Stimulated activated CD8-positive, alpha-beta memory T cell treated with anti-CD3 and anti-CD28 coated beads, Interleukin-7, amount 100 ng/mL, for 24 hours (primary cell): ENCODE results near the gene ETV3.
"Not testable (repeated sequence)": the region's sequence is repeated elsewhere in the genome, so short reads cannot be mapped to it uniquely, and the experiment has no call there.

Experiments
- DNase-seq: peaks from one replicate; pipeline ENCODE4 v3.0.0-alpha.2; 2020; ENCODE audit warnings: low read depth

The ETV3 gene

DNA sequence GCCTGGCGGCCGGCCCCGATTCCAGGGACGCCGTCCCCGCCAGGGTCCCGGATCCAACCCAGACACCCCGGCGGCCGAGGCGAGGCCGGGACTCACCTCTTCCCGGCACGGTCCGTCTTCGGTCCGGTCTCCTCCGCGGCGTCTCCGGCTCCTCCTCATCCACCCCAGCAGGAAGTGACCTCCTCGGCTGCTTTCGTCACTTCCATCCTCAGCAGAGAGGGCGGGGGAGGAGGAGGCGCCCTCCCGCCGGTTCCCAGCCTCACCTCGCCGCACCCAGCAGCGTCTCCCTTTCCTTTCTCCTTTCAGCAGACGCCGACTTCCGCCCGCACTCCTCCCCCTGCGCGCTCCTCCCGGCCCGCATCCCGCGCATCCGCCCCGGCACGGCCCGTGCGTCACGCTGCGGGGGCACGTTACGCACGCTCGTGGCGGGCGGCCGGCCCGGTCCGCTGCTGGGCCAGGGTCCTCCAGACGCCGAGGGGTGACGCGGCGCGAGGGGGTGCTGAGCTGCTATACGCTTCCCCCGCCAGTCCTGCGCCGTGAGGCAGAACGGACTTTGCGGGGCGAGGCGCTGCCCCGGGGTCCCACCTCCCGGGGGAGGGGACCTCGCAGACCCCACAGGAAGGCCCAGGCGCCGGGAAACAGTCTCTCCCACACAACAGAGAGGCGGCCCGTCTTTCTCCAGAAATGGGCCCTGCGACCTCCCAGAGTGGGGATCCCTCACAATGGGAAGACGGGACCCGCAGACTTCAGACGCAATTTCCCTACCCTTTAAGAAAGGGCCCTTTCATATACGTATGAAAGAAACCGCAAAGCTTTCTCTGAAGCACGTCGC, at the start of gene ETV3:
Gene ETV3, minus strand, starts transcription at position 176 of the 832 bp plus-strand sequence. CDS start 2,043 bp downstream, outside the sequence.
- DNase-seq, result peak; percentile 60

DNA sequence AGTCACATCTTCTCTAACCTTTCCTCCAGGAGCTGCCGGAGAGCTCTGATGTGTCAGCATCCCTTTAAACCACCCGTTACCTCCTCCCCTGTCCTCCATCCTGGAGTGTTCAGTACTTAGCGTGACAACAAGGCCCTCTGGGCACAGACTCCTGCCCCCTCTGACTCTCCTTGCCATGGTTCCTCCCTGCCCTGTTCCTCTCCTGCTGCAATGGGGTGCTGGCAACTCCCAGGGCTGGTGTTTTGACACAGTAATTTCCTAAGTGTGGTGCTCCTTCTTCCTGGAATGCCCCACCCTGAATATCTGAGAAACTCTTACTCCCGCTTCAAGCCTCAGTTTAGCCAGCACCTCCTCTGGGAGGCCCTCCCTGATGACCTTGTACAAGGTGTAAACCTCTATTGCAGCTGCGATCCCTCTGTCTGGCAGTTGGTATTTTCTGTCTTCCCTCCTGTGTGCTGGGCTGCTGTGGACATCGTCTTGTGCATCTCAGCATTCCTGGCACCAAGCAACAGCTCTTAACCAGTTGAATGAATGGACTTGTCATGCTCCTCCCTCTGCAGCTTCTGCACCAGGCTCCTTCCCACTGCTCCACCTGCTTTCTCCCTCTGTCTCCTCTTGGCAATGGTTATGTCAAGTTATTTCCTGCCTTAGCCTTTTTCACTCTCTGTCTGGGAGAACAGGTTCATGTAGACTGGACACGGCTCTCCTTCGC, 48.2 kb upstream of the ETV3 start:
- DNase-seq, result no peak

DNA sequence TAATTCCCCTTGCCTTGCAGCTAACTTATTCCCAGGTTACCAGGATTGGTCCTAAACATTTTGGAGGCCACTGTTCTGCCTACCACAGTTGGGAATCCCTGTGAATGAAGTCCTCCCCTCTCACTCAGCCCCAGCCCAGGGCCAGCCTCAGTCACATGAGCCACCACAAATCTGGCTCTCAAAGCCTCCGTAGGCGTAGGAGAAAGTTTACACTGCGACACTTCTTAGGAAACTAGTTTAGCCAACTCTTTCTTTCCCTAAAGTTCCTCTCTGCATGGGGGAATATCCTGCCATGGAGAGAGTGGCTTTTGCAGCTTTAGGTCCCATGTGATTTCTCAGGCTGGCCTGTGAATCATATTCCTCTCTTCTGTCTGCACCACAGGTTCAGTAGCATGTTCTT, 45.7 kb upstream of the ETV3 start:
- DNase-seq, result no peak

DNA sequence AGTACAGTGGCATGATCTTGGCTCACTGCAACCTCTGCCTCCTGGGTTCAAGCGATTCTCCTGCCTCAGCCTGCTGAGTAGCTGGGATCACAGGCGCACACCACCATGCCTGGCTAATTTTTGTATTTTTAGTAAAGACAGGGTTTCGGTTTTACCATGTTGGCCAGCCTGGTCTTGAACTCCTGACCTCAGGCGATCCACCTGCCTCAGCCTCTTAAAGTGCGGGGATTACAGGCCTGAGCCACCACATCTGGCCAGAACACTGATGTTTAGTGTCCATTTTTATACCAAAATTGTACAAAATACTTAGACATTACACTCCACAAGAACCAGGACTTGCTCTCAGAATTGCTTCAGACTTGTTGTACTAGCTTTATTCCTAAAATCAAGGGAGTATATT, 44.2 kb upstream of the ETV3 start:
- DNase-seq, result not testable (repeated sequence)

DNA sequence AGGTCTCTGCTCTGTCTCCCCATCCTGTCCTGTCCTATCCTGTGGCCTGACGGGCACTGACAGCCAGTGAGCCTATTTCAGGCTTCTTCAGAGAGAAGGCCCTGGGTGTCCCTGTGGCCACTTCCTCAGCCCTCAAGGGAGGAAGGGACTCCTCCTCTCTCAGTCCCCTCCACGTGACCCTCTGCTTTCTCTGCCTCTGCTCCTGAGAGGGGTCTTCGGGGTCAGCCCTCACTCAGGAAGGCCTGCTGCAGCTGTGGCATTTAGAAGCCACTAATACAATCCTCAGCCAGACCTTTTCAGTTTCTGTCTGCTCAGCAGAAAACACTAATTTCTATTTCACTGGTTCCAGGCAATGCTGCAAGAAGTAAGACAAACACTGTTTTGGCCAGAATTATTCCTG, 43.6 kb upstream of the ETV3 start:
- DNase-seq, result no peak

DNA sequence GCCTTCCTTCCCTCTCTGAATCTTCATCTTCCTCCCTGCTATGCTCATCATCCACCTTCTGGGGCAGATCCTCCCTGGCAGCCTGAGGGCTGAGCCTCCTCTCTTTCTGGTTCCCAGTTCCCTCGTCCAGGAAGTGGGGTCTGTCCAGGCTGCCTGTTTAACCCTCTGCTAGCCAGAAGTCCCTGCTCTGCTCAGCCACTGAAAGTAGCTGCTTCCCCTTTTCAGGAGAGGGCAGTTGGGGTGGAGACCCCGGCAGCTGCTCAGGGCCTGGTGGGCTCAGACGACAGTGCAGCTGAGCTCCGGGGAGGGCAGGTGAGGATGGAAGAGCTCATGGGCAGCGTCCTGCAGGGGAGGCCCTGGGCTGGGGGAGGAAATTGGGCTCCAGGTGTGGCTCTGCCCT, 43.1 kb upstream of the ETV3 start:
- DNase-seq, result no peak

DNA sequence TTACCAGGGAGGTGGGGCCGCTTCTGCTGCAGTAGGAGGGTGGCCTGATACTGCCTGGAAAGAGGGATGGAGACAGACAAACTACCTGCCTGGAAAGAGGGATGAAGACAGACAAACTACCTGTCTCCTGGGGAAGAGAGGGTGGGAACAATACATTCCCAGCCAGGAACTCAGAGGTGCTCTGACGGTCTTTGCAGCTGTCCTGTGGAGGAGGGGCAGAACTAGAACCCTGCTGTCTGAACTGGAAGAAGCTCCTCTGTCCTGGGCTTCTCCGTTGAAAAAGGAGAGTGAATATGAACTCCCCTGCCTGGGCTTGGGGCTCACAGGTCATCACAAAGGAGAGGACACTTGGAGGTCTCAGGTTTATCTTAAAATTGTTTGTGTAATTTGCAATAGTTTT, 40.3 kb upstream of the ETV3 start:
- no peak for DNase-seq

DNA sequence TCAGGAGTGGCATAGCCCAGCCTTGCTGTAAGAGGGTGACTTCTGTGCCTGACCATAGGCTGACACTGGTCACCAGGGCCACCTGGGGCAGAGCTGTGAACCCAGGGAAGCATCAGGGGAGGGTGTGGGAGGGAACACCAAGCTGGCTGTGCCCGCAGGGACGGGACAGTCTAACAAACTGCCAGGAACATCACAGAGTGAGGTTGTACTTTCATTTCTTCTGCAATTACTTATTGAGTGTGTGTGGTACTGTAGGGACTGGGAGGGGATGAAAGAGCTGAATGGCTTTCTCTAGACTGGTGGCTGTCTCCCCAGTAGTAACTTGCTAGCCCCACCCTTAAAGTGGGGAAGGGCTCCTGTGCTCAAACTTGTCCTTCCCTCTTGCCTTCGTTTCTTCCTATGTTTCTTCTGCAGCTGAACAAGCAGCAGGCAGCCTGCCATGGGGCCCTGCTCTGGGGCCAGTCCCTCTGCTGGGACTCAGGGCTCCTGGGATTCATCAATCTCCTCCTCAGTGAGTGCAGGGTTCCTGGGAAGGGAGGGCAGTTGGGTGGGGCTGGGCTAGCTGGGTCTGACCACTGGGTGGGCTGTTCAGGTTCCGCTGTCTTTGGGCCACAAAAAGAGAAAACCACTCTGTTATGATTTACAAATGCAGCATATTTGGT, 39.7 kb upstream of the ETV3 start:
- no peak for DNase-seq

DNA sequence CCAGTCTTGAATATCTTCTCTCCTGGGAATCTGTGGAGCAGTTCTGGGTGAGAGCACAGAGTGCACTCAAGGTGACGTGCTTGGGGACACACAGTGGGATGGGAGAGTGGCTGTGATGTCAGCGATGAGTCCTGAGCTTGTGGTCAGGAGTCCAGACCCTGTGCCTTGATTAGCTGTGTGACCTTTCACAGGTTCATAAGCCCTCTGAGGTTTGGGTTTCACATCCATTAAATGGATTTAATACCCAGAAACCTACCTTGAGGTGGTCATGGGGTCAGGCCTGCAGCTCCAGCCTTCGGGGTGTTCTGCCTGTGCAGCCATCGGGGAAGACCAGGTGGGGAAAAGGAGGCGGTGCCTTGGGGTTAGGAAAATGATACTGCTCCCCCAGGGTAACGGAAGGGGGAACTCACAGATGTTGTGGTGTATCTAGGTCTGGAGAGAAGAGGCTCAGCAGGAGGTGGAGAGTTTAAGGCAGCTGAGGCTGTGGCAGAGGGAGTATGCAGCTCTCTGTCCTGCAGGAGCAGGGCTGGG, 38.5 kb upstream of the ETV3 start:
- DNase-seq, result no peak

DNA sequence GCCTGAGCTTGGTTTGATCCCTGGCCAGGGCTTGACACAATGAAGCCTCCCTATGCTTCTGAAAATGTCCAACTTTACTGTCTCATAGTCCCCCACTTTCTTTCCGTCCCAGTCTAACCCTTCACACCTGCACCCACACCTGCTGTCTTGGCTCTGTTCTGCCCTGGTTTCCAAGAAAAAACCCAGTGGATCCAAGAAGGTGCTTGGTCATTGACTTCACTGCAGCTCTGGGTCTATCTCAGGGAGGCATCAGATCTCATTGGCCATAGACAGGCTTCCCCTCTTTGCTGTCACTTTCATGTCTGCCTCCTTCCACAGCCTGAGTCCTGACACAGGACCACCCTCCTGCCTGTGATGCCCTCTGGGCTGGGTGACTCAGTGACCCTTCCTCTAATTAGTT, 37.8 kb upstream of the ETV3 start:
- DNase-seq, result no peak

DNA sequence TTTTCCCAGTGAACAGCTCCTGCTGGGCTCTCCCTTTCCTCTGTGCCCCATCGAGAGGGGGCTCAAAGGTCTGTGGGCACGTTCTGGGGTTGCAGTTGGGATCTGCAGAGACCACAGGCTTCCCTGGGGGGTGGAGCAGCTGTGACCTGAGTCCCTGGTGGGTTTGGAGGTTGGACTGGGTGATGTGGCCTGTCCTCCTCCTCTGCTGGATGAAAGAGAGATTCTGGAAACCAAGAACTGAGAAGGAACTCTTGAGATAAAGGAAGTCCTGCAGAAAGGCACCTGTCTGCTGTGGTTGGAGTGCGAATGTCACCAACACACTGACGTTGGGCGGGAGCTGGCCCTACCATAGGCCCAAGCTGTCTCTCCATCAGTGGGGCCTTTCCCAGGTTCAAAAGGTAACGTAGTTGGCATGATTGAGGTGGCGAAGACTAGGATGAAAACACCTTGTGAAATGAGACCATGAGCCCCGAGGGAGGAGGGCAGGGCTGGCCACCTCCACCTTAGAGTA, 35.8 kb upstream of the ETV3 start:
- no peak for DNase-seq

DNA sequence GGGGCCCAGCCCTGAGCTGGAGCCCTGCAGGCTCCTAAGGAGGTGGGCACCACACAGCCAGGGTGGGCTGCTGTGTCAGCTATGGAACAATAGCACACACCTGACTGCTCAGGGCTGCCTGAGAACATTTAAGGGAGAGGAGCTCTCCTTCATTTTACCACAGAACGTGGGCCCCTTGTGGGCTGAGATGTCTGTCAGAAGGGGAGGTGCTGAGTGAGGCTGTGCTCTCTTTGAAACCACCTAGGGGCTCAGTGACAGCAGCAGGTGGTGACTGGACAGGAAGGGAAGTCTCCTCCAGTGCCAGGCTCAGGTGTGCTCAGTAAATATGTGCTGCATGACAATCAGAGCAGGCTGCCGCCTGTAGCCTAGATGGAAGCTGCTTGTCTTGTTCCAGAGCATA, 35.0 kb upstream of the ETV3 start:
- not testable (repeated sequence) for DNase-seq

DNA sequence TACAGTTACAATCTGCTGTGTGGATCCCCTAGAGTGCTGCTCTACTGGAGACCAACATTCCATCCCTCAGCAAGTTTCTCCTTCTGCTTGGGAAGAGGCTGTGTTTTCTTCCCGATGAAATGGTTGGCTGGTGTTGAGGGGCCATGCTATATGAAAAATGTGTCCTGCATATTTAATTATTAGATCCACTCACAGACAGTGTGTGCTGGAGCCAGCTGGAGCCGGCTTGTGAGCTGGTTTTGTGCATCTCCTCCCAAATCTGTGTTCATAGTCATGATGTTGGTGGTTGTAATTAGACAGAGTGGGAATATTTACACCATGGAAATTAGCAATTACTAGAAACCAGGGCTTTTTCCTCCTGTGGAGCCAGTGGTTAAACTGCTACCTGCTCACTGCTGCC, 34.4 kb upstream of the ETV3 start:
- not testable (repeated sequence) for DNase-seq

DNA sequence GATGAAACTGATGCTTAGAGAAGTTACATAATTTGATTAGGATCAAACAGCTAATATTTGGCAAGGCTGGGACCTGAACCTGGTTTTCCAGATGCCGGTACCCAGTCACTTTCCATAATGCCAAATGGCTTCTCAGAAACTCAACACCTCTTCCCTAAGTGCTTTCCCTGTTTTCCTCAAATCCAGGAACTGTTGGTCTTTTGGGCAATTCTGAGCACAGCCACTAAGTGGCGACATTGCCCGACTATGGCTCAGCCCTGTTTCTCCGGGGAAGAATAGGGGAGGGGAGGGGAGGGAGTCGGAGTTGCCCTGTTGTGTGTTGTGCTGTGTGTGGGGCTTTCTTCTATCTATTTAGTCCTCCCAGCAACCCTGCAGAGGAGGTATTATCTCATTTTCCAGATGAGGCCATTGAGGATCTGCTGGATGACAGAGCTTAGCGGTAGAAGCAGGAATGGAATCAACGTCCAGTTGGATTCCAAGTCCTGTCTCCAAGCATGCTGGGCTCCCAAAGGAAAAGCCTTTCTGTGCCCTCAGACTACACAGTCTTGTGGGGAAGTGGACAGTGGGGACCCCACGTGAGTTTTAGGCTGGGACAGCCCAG, 33.8 kb upstream of the ETV3 start:
- DNase-seq, result not testable (repeated sequence)

DNA sequence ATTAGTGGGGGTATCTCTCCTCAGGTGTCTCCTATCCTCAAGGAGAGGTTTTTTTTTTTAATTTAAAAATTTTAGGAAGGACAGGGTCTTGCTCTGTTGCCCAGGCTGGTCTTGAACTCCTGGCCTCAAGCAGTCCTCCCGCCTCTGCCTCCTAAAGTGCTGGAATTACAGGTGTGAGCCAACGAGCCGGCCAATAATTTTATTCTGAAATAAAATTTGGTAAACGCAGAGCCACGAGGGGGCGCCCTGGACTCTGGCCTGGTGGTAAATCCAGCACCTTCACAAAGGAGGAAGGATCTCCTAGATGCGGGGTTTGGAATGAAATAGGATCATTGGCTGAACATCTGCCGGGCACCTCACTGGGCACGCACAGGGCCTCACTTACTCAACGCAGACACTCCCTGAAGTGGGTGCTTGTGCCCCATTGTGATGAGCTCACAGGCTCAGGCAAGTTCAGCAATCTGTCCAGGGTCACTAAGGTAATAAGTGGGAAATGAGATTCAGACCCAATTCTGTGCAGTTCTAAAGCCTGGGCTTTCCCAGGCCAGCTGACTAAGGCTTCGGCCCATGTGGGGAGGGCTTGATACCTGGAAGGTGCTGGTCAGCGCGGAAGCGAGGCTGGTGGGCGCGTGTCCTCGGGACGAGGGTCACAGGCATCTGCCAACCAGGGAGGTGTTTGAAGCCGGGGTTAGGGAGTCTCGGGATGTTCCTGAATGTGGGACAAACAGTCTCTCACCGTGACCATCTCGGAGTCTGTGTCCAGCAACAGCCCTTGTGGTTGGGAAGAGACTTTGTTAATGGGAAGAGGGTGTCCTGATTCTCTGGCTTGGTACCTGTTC, 32.7 kb upstream of the ETV3 start:
- DNase-seq, result peak; percentile 16

DNA sequence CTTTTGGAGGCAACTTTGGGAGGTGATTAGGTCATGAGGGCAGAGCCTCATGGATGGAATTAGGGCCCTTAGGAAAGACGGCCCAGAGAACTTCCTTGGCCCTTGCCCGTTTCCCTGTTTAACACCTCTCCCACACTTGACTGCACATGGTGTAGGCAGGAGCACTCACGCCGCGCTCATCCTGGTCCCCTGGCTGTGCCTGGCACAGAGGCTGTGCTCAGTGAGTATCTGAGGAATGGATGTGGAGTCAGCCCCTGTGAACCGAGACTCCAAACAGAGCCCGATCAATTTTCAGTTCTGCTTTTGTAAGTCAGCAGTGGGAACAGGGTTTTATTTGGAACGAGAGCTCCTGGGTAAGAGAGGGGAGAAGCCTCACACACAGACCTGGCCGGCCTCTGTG, 29.8 kb upstream of the ETV3 start:
- DNase-seq, result no peak

DNA sequence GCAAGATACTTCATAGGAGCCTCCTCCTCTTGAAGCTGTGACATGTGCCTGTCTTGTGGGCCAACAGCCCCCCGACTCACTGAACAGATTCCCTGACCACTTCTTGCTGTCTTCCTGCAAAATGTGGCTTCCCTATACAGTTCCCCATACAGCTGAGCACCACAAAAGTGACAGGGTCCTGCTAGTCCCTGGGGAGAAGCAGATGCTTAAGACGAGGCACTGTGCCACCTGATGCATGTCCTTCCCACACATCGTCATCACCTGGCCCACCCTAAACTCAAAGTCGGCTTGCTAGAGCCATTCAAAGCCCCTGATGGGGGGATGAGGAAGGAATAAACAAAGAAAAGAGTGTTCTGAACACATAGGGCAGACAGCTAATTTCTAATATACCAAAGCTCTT, 29.2 kb upstream of the ETV3 start:
- no peak for DNase-seq

DNA sequence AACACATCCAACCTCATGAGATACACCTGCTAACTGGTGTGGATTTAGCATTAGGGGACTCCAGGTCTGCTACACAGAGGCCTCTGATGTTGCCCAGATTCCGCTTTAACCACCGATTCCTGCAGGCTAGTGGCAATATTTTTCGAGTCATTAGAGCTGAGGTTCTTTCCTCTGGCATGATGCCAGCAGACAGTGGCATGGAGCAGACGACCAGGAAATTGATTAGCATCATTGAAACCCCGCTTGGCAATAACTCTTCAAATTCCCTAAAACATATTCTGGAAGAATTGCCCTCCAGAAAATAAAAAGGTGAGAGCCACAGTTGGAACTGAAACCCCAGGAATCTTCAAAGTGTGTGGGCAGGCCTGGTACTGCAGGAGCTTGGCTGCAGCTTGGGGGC, 28.4 kb upstream of the ETV3 start:
- DNase-seq, result no peak

DNA sequence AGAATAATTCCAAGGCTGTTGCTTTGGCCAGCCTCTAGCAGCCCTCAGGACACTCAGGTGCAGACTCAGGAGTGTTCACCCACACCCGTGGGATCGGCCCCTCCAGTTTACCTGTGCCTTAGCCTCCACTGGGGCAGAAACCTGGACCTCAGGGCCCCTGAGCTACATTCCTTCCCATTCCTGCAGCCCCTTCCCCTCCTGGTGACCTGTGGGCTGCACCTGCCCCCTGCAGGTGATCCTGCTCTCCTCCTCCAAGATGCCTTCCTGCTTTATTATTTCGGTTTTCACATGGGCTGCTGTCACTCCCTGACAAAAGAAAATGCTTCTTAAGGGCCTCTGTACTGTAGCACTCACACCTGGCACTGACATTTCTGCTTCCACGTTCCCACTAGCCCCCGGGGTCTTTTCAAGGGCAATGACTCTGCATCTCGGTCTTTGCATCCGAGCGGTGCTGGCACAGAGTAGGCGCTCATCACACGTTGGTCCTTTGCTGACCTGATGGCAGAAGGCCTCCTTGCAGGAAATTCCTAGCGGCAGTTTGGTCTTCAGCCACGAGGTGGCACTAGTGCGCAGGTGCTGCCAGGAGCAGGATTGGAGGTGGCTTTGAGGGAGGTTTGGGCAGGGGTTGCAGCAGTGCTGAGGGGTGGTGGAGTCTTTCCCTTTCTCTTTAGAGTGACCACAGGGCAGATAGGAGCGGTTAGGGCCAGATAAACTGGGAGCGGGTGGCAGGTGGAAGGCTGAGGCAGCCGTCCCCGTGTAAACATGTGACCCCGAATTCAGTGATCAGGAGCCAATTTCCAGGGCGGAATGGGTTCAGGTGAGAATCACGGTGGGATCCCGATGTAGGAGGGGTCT, 25.3 kb upstream of the ETV3 start:
- peak; percentile 63 for DNase-seq

DNA sequence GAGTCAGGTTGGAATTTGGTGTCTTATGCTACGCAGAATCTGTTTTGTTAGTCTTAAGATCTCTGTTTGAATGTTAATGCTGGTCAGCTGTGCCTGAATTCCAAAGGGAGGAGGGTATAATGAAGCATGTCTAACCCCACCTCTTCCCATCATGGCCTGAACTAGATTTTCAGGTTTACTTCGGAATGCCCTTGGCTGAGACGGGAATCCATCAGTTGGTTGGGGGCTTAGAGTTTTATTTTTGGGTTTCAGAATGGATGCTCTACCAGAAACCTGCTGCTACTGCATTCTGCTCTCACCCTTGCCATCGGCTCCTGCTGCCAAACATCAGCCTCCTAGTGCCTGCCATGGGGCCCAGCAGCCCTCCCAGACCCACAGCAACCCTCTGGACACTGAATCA, 24.1 kb upstream of the ETV3 start:
- no peak for DNase-seq
